Posterior vena cava (tissue), 2 donors: ENCODE data around the gene PREB. TPM values are rescaled to one million over a fixed set of nuclear protein-coding genes. Genes with fewer than 3 reads are reported as not detected.
A peak's percentile ranks its signal among the peaks of the same experiment; 100 is the strongest.

Experiments
- DNase-seq: peaks from one replicate; pipeline ENCODE4 v3.0.0-alpha.2; 2020; ENCODE audit warnings: low spot score
- intact Hi-C, 2 donors: fragments of 100-400 bp; cut with DNase I; formaldehyde crosslinking; loops; one replicate each; pipeline versions ENCODE4 v1.14.1 to v1.14.2; 2022 to 2023
- total RNA-seq, 2 donors: library from RNA; stranded (reverse); fragmentation: NEBNext Ultra II Directional; extraction: Animal tissue kit (Norgen Biotek cat#: 25700); gene quantifications; one replicate each; pipeline ENCODE4 v1.2.1, GENCODE V29; 2021
- donor health status: DM: yes; HTN: yes; CAD: no.
- donor health status: DM: yes; HTN: yes; CAD: no.

PREB gene
- total RNA-seq, 2 donors from 2014 or later = 90.7 to 92.3 TPM

GRCh38 chr2:27088634-27089033 is 45.8 kb downstream of the PREB start:
- intact Hi-C loops = loop anchor here (5.0 to 10.0 kb wide), 2 partner anchors 54 to 116 kb away; partner anchors contain the start of genes TMEM214 (in 2 of the 2) and MAPRE3 (in 1 of the 2)
- no peak for DNase-seq

DNA sequence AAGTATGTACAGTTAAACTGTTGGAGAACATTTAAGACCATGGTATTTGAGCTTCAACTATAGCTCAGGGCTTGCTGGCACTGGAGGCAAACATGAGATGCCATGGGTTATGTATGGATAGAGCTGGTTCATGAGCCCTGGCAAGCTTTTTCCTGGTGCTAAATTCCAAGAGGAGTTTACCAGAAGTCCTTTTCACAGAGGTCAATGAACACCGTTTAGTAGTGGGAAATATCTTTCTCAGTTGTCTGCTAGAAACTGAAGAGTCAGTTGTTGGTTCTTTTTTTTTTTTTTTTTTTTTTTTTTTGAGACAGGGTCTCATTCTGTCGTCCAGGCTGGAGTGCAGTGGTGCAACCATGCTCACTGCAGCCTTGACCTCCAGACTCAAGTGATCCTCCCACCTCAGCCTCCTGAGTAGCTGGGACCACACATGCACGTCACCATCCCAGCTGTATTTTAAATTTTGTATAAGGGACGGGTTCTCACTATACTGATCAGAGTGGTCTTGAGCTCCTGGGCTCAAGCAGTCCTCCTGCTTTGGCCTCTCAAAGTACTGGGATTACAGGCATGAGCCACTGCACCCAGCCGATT is 46.5 kb downstream of the PREB start:
- intact Hi-C loops = loop anchor here (2.0 to 10.0 kb wide), 3 partner anchors 35 to 116 kb away; partner anchors contain the start of genes TMEM214 (in 2 of the 2) and MAPRE3 (in 1 of the 2)
- DNase-seq = no peak

GRCh38 chr2:27086724-27087593 is 47.5 kb downstream of the PREB start, which contains the start of gene KHK:
KHK (plus strand) TSS chr2:27086772; CDS start chr2:27087260, 488 bp downstream.
- DNase-seq = no peak
- intact Hi-C loops = loop anchor here (2.0 to 10.0 kb wide), 3 partner anchors 34 to 115 kb away; partner anchors contain the start of genes TMEM214 (in 2 of the 2) and MAPRE3 (in 1 of the 2)

- intact Hi-C loops = loop anchor here (2.0 to 10.0 kb wide), 3 partner anchors 33 to 114 kb away; partner anchors contain the start of genes TMEM214 (in 2 of the 2) and MAPRE3 (in 1 of the 2)
- peak; percentile 99 for DNase-seq
These were observed 48.2 kb downstream of the PREB start for GRCh38 chr2:27086090-27086723.

GRCh38 chr2:27085673-27086089 is 48.8 kb downstream of the PREB start:
- DNase-seq = peak; percentile 94
- intact Hi-C loops = loop anchor here (2.0 to 10.0 kb wide), 3 partner anchors 33 to 113 kb away; partner anchors contain the start of genes TMEM214 (in 2 of the 2) and MAPRE3 (in 1 of the 2)

DNA sequence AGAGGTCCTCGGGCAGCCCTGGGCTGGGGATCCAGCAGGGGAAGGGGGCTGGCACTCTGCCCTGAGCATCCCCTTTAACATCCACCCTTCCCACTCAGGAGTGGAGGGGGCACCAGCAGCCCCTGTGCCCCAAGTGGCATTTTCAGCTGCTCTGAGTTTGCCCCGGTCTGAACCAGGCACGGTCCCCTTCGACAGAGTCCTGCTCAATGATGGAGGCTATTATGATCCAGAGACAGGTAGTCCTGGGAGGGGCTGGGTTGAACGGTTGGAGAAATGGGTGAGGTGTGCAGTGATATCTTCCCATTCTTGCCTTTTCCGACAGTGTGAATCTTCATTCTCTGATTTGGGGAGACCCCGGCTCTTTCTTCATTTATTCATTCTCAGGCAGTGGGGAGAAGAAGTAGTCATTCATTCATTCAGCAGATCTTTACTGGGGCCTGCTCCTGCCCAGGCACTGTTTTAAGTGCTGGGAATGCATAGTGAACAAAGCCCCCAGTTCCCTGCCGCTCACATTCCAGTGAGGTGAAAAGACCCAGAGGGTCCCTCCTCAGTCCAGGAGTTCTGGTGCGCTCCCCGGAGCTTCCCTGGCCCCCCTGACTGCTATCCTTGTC is 49.3 kb downstream of the PREB start:
- intact Hi-C loops = loop anchor here (5.0 to 10.0 kb wide), 2 partner anchors 50 to 113 kb away; partner anchors contain the start of genes TMEM214 (in 2 of the 2) and MAPRE3 (in 1 of the 2)
- no peak for DNase-seq

DNA sequence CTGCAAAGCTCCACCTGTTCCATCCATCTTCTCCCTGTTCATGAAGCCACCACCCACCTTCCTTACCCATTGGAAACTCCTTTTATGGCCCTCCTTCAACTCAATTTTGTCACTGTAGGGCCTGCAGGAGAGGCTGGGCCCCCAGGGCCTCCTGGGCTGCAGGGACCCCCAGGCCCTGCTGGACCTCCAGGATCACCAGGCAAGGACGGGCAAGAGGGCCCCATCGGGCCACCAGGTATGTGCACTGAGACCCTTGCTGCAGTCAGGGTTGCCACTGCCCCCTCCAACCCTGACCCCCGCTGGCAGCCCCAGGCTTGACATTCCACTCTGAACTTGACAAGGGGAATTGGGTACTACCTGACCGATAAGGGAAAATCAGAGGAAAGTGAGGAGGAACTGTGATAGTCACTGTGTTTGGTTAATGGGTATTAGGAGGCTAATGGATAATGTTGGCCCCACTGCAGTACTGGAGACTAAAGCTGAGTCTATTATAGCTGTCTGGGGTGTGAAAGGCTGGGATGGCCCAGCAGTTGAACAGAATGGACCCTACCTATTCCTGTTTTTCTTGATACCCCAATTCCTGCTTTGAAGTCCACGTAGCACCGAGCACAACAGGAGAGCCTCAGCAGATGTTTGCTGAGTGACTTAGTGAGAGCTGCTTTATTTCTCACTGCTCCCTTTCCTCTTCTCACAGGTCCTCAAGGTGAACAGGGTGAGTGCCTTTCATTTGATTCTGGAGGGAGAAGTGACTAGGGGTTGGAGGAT is 50.0 kb downstream of the PREB start:
- intact Hi-C loops = loop anchor here (5.0 to 10.0 kb wide), 3 partner anchors 50 to 122 kb away; partner anchors contain the start of genes TMEM214 (in 2 of the 2) and MAPRE3 (in 1 of the 2)
- DNase-seq = no peak

GRCh38 chr2:27083410-27084296 is 50.8 kb downstream of the PREB start:
- peak; percentile 43 for DNase-seq
- intact Hi-C loops = loop anchor here (5.0 to 10.0 kb wide), 2 partner anchors 49 to 121 kb away; partner anchors contain the start of gene TMEM214 (in 2 of the 2)

DNA sequence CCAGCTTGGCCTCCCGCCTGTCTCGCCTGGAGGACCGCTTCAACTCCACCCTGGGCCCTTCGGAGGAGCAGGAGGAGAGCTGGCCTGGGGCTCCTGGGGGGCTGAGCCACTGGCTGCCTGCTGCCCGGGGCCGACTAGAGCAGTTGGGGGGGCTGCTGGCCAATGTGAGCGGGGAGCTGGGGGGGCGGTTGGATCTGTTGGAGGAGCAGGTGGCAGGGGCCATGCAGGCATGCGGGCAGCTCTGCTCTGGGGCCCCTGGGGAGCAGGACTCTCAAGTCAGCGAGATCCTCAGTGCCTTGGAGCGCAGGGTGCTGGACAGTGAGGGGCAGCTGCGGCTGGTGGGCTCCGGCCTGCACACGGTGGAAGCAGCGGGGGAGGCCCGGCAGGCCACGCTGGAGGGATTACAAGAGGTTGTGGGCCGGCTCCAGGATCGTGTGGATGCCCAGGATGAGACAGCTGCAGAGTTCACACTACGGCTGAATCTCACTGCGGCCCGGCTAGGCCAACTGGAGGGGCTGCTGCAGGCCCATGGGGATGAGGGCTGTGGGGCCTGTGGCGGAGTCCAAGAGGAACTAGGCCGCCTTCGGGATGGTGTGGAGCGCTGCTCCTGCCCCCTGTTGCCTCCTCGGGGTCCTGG is 51.5 kb downstream of the PREB start:
- no peak for DNase-seq
- intact Hi-C loops = loop anchor here (5.0 to 10.0 kb wide), 2 partner anchors 48 to 121 kb away; partner anchors contain the start of gene TMEM214 (in 2 of the 2)

DNA sequence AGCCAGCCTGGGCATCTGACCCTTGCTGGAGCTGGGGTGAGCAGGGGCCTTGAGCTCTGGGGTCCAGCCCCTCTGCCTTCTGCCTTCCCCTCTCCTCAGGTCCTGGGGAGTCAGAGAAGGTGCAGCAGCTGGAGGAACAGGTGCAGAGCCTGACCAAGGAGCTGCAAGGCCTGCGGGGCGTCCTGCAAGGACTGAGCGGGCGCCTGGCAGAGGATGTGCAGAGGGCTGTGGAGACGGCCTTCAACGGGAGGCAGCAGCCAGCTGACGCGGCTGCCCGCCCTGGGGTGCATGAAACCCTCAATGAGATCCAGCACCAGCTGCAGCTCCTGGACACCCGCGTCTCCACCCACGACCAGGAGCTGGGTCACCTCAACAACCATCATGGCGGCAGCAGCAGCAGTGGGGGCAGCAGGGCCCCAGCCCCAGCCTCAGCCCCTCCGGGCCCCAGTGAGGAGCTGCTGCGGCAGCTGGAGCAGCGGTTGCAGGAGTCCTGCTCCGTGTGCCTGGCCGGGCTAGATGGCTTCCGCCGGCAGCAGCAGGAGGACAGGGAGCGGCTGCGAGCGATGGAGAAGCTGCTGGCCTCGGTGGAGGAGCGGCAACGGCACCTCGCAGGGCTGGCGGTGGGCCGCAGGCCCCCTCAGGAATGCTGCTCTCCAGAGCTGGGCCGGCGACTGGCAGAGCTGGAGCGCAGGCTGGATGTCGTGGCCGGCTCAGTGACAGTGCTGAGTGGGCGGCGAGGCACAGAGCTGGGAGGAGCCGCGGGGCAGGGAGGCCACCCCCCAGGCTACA is 52.3 kb downstream of the PREB start:
- DNase-seq = no peak
- intact Hi-C loops = loop anchor here (5.0 to 10.0 kb wide), 2 partner anchors 47 to 120 kb away; partner anchors contain the start of gene TMEM214 (in 2 of the 2)

Other genes starting within 250 kb of the PREB start
- 10 to 100 TPM; 11.4 to 16.3 TPM for gene MAPRE3, start 164.0 kb downstream of the PREB start, total RNA-seq
- gene TMEM214, start 101.7 kb downstream of the PREB start, total RNA-seq = 10 to 100 TPM; 68.0 to 69.8 TPM
- gene AGBL5, start 83.0 kb downstream of the PREB start, total RNA-seq = 10 to 100 TPM; 20.0 to 22.9 TPM
- gene OST4, start 63.0 kb downstream of the PREB start, total RNA-seq = 100 to 1,000 TPM; 222 to 314 TPM
- gene EMILIN1, start 56.0 kb downstream of the PREB start, total RNA-seq = 100 to 1,000 TPM; 178 to 323 TPM
- 1 to 10 TPM; 5.7 to 7.8 TPM for gene KHK, start 47.9 kb downstream of the PREB start, total RNA-seq
- gene CGREF1, start 15.5 kb downstream of the PREB start, total RNA-seq = 10 to 100 TPM; 25.8 to 27.8 TPM
- gene ABHD1, start 10.8 kb downstream of the PREB start, total RNA-seq = under 1 TPM; 0.37 to 0.48 TPM
- gene PRR30, start 4.8 kb upstream of the PREB start, total RNA-seq = not detected
- 10 to 100 TPM in 1 of 2 donors, 1 to 10 TPM in 1; 5.0 to 10.7 TPM for gene TCF23, start 14.4 kb upstream of the PREB start, total RNA-seq
- 100 to 1,000 TPM in 1 of 2 donors, 10 to 100 TPM in 1; 76.1 to 116 TPM for gene ATRAID, start 77.4 kb upstream of the PREB start, total RNA-seq
- 10 to 100 TPM; 15.3 to 16.8 TPM for gene SLC5A6, start 77.6 kb upstream of the PREB start, total RNA-seq
- gene CAD, start 82.7 kb upstream of the PREB start, total RNA-seq = 10 to 100 TPM; 20.1 to 27.4 TPM
- 1 to 10 TPM in 1 of 2 donors, under 1 TPM in 1; 0.24 to 1.4 TPM for gene SLC30A3, start 128.4 kb upstream of the PREB start, total RNA-seq
- gene DNAJC5G, start 140.8 kb upstream of the PREB start, total RNA-seq = 1 to 10 TPM in 1 of 2 donors, under 1 TPM in 1; 0.19 to 1.0 TPM
- under 1 TPM; 0.32 to 0.52 TPM for gene TRIM54, start 147.8 kb upstream of the PREB start, total RNA-seq
- 1 to 10 TPM in 1 of 2 donors, under 1 TPM in 1; 0.95 to 1.2 TPM for gene UCN, start 173.8 kb upstream of the PREB start, total RNA-seq
- 10 to 100 TPM; 59.3 to 69.0 TPM for gene MPV17, start 188.5 kb upstream of the PREB start, total RNA-seq
- gene GTF3C2, start 222.1 kb upstream of the PREB start, total RNA-seq = 10 to 100 TPM; 36.9 to 41.3 TPM
- gene EIF2B4, start 235.7 kb upstream of the PREB start, total RNA-seq = 10 to 100 TPM; 30.1 to 36.2 TPM
- 10 to 100 TPM; 76.4 to 85.3 TPM for gene SNX17, start 236.0 kb upstream of the PREB start, total RNA-seq
- gene ZNF513, start 246.1 kb upstream of the PREB start, total RNA-seq = 10 to 100 TPM; 15.6 to 15.7 TPM